AG04450 (cell line): ENCODE measurements around the gene TMEM8B. TPM values are rescaled to one million over a fixed set of nuclear protein-coding genes. Genes with fewer than 3 reads are reported as not detected.

ENCODE experiments used
- CTCF ChIA-PET: fragments of 300-600, 350-600 bp; formaldehyde crosslinking; extraction: SDS; loops from one replicate; lab custom pipeline; 2022; ENCODE audit warnings: antibody characterized with exemption, inconsistent platforms; lab: Charles Lee
- POLR2A ChIA-PET: fragments of 350-600 bp; formaldehyde crosslinking; extraction: SDS; loops from one replicate; lab custom pipeline; 2021; ENCODE audit warnings: antibody characterized with exemption, inconsistent platforms; lab: Yijun Ruan, JAX
- DNase-seq: peaks from one replicate; pipeline ENCODE4 v3.0.0-alpha.2; 2011; ENCODE audit warnings: low read depth, low spot score
- H3K27ac ChIP-seq: one replicate; pipeline ENCODE4 v1.5.1; 2012; ENCODE audit warnings: low read depth, low read length, control low read depth
- H3K27me3 ChIP-seq: one replicate; pipeline ENCODE4 v1.6.0; 2012; ENCODE audit warnings: low read length; ENCODE audit not compliant: control insufficient read depth, insufficient read depth
- H3K4me3 ChIP-seq: 2 replicates; pipeline ENCODE4 v1.5.1; 2011; ENCODE audit warnings: mild to moderate bottlenecking, low read depth, low read length, control low read depth
- H3K9me3 ChIP-seq: 2 replicates; pipeline ENCODE4 v1.5.1; 2012; ENCODE audit warnings: low read length; ENCODE audit not compliant: control insufficient read depth, insufficient read depth
- polyA plus RNA-seq: library from polyadenylated mRNA; depleted of rRNA; stranded (reverse); fragments of >200 nt; gene quantifications from 2 replicates; pipeline ENCODE4 v1.2.3, GENCODE V29; 2011
- TF ChIP-seq, protein P1 (sequence below): IDR thresholded peaks from 2 replicates; pipeline ENCODE4 v1.5.1; 2011; ENCODE audit warnings: low read depth, low read length, control low read depth, inconsistent platforms

TMEM8B gene
- polyA plus RNA-seq, 1 experiment: 3.3 TPM

DNA sequence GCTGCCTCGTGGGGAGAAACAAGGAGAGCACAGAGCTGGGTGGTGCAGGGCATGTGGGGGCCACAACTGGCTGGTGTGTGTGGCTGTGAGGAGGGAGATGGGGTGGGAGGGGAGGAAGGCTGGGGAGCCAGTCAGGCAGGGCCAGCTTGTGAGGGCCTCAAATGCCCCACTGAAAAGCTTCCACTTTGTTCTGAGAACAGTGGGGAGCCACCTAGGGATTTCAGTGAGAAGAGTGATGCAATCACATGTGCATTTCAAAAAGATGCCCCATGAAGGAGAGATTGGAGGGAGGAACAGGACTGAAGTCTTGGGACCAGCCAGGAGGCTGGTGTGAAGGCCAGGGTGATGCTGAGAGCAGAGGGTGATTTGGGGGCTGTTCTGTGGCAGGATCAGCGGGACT, 39.9 kb downstream of the TMEM8B start:
- TF ChIP-seq, protein P1, sequence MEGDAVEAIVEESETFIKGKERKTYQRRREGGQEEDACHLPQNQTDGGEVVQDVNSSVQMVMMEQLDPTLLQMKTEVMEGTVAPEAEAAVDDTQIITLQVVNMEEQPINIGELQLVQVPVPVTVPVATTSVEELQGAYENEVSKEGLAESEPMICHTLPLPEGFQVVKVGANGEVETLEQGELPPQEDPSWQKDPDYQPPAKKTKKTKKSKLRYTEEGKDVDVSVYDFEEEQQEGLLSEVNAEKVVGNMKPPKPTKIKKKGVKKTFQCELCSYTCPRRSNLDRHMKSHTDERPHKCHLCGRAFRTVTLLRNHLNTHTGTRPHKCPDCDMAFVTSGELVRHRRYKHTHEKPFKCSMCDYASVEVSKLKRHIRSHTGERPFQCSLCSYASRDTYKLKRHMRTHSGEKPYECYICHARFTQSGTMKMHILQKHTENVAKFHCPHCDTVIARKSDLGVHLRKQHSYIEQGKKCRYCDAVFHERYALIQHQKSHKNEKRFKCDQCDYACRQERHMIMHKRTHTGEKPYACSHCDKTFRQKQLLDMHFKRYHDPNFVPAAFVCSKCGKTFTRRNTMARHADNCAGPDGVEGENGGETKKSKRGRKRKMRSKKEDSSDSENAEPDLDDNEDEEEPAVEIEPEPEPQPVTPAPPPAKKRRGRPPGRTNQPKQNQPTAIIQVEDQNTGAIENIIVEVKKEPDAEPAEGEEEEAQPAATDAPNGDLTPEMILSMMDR: no peak
- CTCF ChIA-PET: interaction anchor here (2.0 kb wide), 1 partner anchor 14 kb away, joined by 6 read pairs; no protein-coding TSS in a partner anchor
- no peak overlapping the region for H3K27ac ChIP-seq
- H3K9me3 ChIP-seq: no peaks in the 10 kb centered on the region; the same call in 1 of the 2 replicates
- DNase-seq: no peak
- POLR2A ChIA-PET: interaction anchor here (0.6 kb wide), 1 partner anchor 11 kb away, joined by 3 read pairs; no protein-coding TSS in a partner anchor
- peaks cover 7% of the 10 kb centered on the region for H3K27me3 ChIP-seq
- no peak overlapping the region for H3K4me3 ChIP-seq

DNA sequence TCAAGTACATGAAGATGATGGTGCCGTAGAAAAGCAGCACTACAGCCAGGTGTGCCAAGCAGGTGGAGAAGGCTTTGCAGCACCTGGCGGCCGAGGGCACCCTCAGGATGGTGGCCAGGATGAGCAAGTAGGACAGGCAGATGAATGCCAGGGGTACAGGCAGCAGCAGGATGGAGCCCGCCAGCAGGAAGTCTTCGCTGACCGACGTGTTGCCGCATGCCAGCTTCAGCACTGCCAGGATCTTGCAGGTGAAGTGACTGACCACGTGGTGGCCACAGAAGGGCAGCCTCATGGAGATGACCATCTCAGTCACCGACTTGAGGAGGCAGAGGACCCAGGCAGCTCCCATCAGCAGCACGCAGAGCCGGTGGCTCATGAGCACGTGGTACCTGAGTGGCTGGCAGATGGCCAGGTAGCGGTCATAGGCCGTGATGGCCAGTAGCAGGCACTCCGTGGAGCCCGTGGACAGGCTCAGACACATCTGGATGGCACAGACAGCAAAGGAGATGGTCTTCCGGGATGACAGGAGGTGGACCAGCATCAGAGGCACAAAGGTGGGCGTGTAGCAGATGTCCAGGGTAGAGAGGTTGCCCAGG, 40.7 kb downstream of the TMEM8B start:
- Histone ChIP-seq H3K9me3 (no peaks in the 10 kb centered on the region; the same call in 1 of the 2 replicates), H3K27ac (no peak overlapping the region), H3K4me3 (no peak overlapping the region), H3K27me3 (peaks cover 5% of the 10 kb centered on the region)
- DNase-seq: no peak
- ChIA-PET POLR2A (no interaction called here), CTCF (interaction anchor here (1.2 kb wide), 1 partner anchor 13 kb away, joined by 3 read pairs; no protein-coding TSS in a partner anchor)
- TF ChIP-seq, protein P1: no peak

DNA sequence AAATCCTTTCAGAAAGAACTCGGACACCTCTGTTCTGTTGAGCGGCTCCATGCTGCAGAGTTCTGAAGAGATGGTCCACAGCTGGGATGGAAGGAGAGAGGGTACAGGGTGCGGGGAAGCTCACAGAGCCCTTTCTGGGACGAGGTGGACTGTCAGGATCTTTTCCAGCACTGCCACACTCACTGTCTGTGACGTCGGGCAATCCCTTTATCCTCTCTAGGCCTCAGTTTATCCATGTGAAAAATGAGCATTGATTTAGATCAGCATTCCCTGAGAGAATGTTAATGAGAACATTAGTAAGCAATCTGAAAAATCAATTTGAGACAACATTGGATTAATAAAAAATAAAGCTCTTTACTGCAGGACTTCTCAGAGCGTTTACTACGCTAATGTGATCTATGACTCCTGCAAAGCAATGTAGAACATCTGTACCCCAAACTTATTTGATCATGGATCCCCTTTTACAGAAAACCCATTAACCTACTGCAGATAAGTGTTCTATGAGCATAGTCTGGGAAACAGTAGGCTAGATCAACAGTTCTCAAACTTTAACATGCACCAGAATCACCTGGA, 41.4 kb downstream of the TMEM8B start, which contains the start of gene OR13J1:
Gene OR13J1 (minus strand): TSS at position 51 of the 573 bp plus-strand sequence. CDS start 0 bp downstream, at position 51.
- POLR2A ChIA-PET: no interaction called here
- Histone ChIP-seq H3K27ac (no peak within 1 kb of the TSS), H3K4me3 (no peak within 1 kb of the TSS), H3K9me3 (no peaks in the 10 kb centered on the region; the same call in 1 of the 2 replicates), H3K27me3 (peaks cover 3% of the 10 kb centered on the region)
- CTCF ChIA-PET: interaction anchor here (1.2 kb wide), 1 partner anchor 12 kb away, joined by 3 read pairs; no protein-coding TSS in a partner anchor
- no peak for DNase-seq
- TF ChIP-seq, protein P1: no peak

DNA sequence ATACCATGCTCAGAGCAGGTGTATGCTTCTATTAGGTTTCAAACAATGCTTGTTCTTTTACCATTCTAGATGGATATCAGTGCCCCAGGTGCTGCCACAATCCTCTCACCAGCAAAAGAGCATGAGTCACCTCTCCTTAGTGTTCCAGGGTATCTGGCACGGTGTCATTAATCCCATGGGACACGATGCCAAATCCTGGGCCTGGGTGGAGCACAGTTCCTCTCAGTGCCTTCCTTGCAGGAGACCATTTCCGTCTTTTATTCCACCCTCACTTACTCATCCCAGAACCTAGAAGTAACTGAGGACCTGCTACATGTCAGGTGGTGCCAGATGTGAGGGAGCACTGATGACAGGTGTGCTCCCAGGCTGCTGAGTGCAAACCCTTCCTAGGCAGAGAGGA, 42.5 kb downstream of the TMEM8B start:
- Histone ChIP-seq H3K4me3 (no peak overlapping the region), H3K27ac (no peak overlapping the region), H3K27me3 (peaks cover 3% of the 10 kb centered on the region), H3K9me3 (no peaks in the 10 kb centered on the region; the same call in 1 of the 2 replicates)
- ChIA-PET POLR2A (no interaction called here), CTCF (interaction anchor here (0.8 to 1.9 kb wide), 3 partner anchors 11 to 81 kb away, joined by 3 to 15 read pairs (median 3); no protein-coding TSS in a partner anchor)
- no peak for DNase-seq
- TF ChIP-seq, protein P1: no peak

DNA sequence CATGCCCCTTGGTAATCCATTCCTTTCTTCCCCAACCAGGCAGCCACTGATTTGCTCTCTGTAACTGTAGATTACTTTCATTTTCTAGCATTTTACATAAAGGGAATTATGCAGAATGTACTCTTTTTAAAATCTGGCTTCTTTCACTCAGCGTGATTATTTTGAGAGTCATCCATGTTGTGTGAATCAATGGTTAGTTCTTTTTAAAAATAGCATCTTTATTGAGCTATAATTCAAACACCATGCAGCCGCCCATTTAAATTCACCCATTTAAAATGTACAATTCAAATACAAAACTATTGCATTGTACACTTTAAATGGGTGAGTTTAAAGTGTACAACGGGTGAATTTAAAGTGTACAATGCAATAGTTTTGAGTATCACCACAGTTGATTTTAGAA, 43.5 kb downstream of the TMEM8B start:
- POLR2A ChIA-PET: no interaction called here
- CTCF ChIA-PET: interaction anchor here (0.9 to 1.9 kb wide), 3 partner anchors 10 to 82 kb away, joined by 3 to 15 read pairs (median 6); no protein-coding TSS in a partner anchor
- Histone ChIP-seq H3K27ac (no peak overlapping the region), H3K4me3 (no peak overlapping the region), H3K9me3 (no peaks in the 10 kb centered on the region; the same call in 1 of the 2 replicates), H3K27me3 (peaks cover 3% of the 10 kb centered on the region)
- DNase-seq: no peak
- TF ChIP-seq, protein P1: no peak
